Activated CD8-positive, alpha-beta T cell treated with anti-CD3 and anti-CD28 coated beads for 36 hours (primary cell): ENCODE measurements around the gene HIVEP1. TPM values are rescaled to one million over a fixed set of nuclear protein-coding genes. Genes with fewer than 3 reads are reported as not detected.

Experiments
- ATAC-seq: fragments of 200-7000 bp; cut with Tn5 transposase; one replicate; pipeline ENCODE4 v1.10.0; 2021; ENCODE audit warnings: mild to moderate bottlenecking, moderate library complexity
- CTCF ChIA-PET: fragments of 350-600 bp; sonication (Branson Sonifier 250); formaldehyde crosslinking; loops from one replicate; lab custom pipeline; 2021; ENCODE audit warnings: antibody characterized with exemption; lab: Charles Lee
- POLR2A ChIA-PET: fragments of 350-600 bp; sonication (Branson Sonifier 250); formaldehyde crosslinking; loops from one replicate; lab custom pipeline; 2021; ENCODE audit warnings: antibody characterized with exemption; lab: Charles Lee
- DNase-seq: peaks from one replicate; pipeline ENCODE4 v3.0.0-alpha.2; 2020
- H3K27ac Mint-ChIP-seq: one replicate; pipeline ENCODE4 v1.8.0; 2021; ENCODE audit warnings: mild to moderate bottlenecking, mixed read lengths
- H3K27me3 Mint-ChIP-seq: one replicate; pipeline ENCODE4 v1.8.0; 2021; ENCODE audit warnings: mixed read lengths
- H3K36me3 Mint-ChIP-seq: one replicate; pipeline ENCODE4 v1.8.0; 2021; ENCODE audit warnings: low read depth, mixed read lengths
- H3K4me1 Mint-ChIP-seq: one replicate; pipeline ENCODE4 v1.8.0; 2021; ENCODE audit warnings: low read depth, mixed read lengths
- H3K4me3 Mint-ChIP-seq: one replicate; pipeline ENCODE4 v1.8.0; 2021; ENCODE audit warnings: mild to moderate bottlenecking, moderate library complexity, mixed read lengths
- H3K9me3 Mint-ChIP-seq: one replicate; pipeline ENCODE4 v1.8.0; 2021; ENCODE audit warnings: mixed read lengths
- intact Hi-C: fragments of 100-400 bp; cut with micrococcal nuclease; formaldehyde crosslinking; loops from one replicate; pipeline ENCODE4 v1.10.0; 2022
- total RNA-seq, 2 experiments: library from RNA; stranded (reverse); gene quantifications; one replicate each; pipeline ENCODE4 v1.2.3, GENCODE V29; 2021
- TF ChIP-seq, protein P1 (sequence below): fragments of 200-600 bp; IDR thresholded peaks from one replicate; pipeline ENCODE4 v1.8.0; 2022; ENCODE audit warnings: antibody characterized with exemption, mild to moderate bottlenecking

HIVEP1 gene
- total RNA-seq, 2 experiments from 2014 or later: 38.5 to 41.3 TPM

DNA sequence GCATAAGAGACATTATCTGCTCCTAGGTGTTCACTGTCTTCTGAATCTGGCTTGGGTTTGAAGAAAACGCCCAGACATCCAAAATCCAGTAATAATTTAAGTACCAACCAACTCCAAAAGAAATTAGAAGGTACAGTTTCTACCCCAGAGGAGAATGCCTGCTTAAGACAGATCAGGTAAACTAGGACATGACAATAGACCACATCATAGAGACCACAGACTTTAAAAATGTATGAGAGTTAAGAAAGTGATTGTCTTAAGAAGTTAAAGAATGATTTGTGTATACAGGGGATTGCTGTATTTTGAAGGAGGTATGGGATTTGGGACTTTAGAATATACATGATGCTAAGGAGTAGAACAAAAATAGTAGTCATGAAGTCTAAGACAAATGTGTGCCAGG is 157.3 kb downstream of the HIVEP1 start:
- ATAC-seq (no peak), DNase-seq (no peak)
- ChIA-PET POLR2A (no interaction called here), CTCF (no interaction called here)
- Mint-ChIP-seq H3K4me1 (no peaks in the 10 kb centered on the region), H3K36me3 (peaks cover 2% of the 10 kb centered on the region), H3K27ac (no peak overlapping the region), H3K4me3 (no peak overlapping the region), H3K9me3 (no peaks in the 10 kb centered on the region), H3K27me3 (no peaks in the 10 kb centered on the region)
- intact Hi-C loops: no loop called here
- TF ChIP-seq, protein P1, sequence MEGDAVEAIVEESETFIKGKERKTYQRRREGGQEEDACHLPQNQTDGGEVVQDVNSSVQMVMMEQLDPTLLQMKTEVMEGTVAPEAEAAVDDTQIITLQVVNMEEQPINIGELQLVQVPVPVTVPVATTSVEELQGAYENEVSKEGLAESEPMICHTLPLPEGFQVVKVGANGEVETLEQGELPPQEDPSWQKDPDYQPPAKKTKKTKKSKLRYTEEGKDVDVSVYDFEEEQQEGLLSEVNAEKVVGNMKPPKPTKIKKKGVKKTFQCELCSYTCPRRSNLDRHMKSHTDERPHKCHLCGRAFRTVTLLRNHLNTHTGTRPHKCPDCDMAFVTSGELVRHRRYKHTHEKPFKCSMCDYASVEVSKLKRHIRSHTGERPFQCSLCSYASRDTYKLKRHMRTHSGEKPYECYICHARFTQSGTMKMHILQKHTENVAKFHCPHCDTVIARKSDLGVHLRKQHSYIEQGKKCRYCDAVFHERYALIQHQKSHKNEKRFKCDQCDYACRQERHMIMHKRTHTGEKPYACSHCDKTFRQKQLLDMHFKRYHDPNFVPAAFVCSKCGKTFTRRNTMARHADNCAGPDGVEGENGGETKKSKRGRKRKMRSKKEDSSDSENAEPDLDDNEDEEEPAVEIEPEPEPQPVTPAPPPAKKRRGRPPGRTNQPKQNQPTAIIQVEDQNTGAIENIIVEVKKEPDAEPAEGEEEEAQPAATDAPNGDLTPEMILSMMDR: no peak

DNA sequence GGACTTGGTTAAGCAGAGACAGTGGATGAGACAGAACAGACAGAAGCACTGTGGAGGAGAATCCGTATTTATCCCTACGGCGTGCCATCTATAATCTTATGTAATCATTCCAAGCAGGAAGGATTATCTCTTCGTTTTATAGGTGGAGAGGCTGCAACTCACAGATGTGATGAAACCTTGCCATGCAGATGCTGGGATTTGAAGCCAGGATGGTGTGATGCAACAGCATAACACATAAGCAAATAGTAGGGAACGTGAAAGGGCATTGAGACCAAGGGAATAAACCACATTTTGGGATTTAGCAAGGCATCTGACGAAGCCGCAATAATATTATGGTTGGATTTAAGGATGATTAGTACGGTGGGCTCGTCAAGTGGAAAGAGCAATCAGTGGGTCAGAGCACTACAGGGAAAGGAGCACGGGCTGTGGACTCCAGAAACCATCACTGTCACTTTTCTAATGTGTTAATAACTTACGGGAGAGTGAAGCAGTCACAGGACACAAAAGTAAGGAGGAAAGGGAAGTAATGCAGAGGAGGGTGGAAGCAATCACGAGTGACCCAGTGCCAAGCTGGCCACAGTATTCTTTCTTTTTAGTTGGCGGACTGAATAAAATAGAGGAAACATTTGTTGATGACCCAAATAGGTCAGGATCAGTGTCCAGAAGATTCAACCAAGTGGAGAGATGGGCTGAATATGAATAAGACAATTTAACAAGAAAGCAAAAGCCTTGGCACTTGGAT is 158.4 kb downstream of the HIVEP1 start:
- POLR2A ChIA-PET: interaction anchor here (1.2 kb wide), 1 partner anchor 12 kb away, joined by 4 read pairs; no protein-coding TSS in a partner anchor
- Mint-ChIP-seq H3K9me3 (no peaks in the 10 kb centered on the region), H3K36me3 (no peaks in the 10 kb centered on the region), H3K27ac (no peak overlapping the region), H3K4me1 (no peaks in the 10 kb centered on the region), H3K4me3 (no peak overlapping the region), H3K27me3 (no peaks in the 10 kb centered on the region)
- CTCF ChIA-PET: no interaction called here
- TF ChIP-seq, protein P1: no peak
- ATAC-seq (no peak), DNase-seq (no peak)
- intact Hi-C loops: no loop called here

DNA sequence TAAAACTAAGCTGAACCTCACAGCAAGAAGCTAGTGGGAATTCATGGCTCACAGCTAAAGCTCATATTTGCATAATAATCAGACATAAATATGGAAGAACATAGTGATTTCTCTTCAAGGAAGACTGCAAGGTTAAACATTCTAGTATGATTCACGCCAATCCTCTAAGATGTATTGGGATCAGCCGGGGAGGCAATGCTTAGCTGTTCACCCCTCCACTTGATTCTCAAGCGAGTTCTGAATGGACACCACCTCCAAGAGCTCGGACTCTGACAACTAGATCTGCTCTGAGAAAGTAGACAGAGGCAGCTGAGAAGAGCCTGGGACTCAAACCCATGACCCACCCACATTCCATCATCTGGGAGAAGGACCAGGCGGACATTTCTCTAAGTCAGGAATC is 159.6 kb downstream of the HIVEP1 start:
- ChIA-PET CTCF (interaction anchor here (0.7 to 2.0 kb wide), 2 partner anchors 9 to 118 kb away, joined by 3 to 6 read pairs; partner anchors contain the start of gene EDN1), POLR2A (interaction anchor here (1.2 kb wide), 1 partner anchor 10 kb away, joined by 4 read pairs; no protein-coding TSS in a partner anchor)
- Mint-ChIP-seq H3K4me1 (no peaks in the 10 kb centered on the region), H3K27ac (no peak overlapping the region), H3K4me3 (no peak overlapping the region), H3K9me3 (no peaks in the 10 kb centered on the region), H3K36me3 (peaks cover 2% of the 10 kb centered on the region), H3K27me3 (no peaks in the 10 kb centered on the region)
- ATAC-seq: no peak
- intact Hi-C loops: no loop called here
- TF ChIP-seq, protein P1: no peak
- no peak for DNase-seq

DNA sequence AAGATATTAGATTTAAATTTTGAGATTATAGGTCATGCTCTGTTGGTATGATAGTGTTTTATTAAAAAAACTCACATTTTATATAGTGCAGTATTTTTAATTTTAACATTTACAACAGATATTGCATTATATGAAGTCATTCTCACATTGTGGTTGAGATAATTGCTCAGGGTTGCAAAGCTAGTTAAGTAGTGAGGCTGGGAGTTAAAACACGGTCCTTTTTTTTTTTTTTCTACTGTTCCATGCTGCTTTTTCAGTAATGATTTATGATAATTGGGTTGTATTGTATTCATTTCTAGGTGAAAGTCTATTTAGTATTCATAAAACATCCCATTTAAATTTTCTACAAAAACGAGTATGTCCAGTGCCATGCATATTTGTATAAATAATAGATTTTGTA is 160.5 kb downstream of the HIVEP1 start:
- DNase-seq (no peak), ATAC-seq (no peak)
- Mint-ChIP-seq H3K27ac (no peak overlapping the region), H3K9me3 (no peaks in the 10 kb centered on the region), H3K4me1 (no peaks in the 10 kb centered on the region), H3K27me3 (no peaks in the 10 kb centered on the region), H3K4me3 (no peak overlapping the region), H3K36me3 (peaks cover 2% of the 10 kb centered on the region)
- intact Hi-C loops: no loop called here
- ChIA-PET CTCF (interaction anchor here (2.0 kb wide), 1 partner anchor 10 kb away, joined by 6 read pairs; no protein-coding TSS in a partner anchor), POLR2A (no interaction called here)
- TF ChIP-seq, protein P1: no peak

GRCh38 chr6:12173181-12173580 is 161.1 kb downstream of the HIVEP1 start:
- Mint-ChIP-seq H3K9me3 (no peaks in the 10 kb centered on the region), H3K27me3 (no peaks in the 10 kb centered on the region), H3K27ac (no peak overlapping the region), H3K4me1 (no peaks in the 10 kb centered on the region), H3K36me3 (peaks cover 2% of the 10 kb centered on the region), H3K4me3 (no peak overlapping the region)
- intact Hi-C loops: no loop called here
- ChIA-PET CTCF (interaction anchor here (2.0 kb wide), 1 partner anchor 11 kb away, joined by 6 read pairs; no protein-coding TSS in a partner anchor), POLR2A (no interaction called here)
- TF ChIP-seq, protein P1: no peak
- ATAC-seq: no peak
- DNase-seq: no peak
